WTC11 (cell line): ENCODE results near the gene TRIM44.

Experiments
- ATF3 ChIP-seq: sonication (generic); formaldehyde crosslinking; conservative IDR thresholded peaks from 2 replicates; pipeline ENCODE4 v1.8.1; 2022; ENCODE audit warnings: mild to moderate bottlenecking, missing genetic modification reagents
- ESRRA ChIP-seq: sonication (generic); formaldehyde crosslinking; IDR thresholded peaks from 2 replicates; pipeline ENCODE4 v1.8.1; 2022; ENCODE audit warnings: mild to moderate bottlenecking, missing genetic modification reagents, borderline replicate concordance
- NFE2L1 ChIP-seq: sonication (generic); formaldehyde crosslinking; IDR thresholded peaks from 2 replicates; pipeline ENCODE4 v1.8.1; 2023; ENCODE audit warnings: missing genetic modification reagents
- NR2C2 ChIP-seq: sonication (generic); formaldehyde crosslinking; IDR thresholded peaks from 2 replicates; pipeline ENCODE4 v1.8.0; 2022; ENCODE audit warnings: mild to moderate bottlenecking, missing genetic modification reagents
- TF ChIP-seq, protein P1 (sequence below): fragments of 200-600 bp; IDR thresholded peaks from 2 replicates; pipeline ENCODE4 v1.8.0; 2022; ENCODE audit warnings: antibody characterized with exemption
- TF ChIP-seq, protein P2 (sequence below): sonication (generic); formaldehyde crosslinking; IDR thresholded peaks from 2 replicates; pipeline ENCODE4 v1.8.0; 2023; ENCODE audit warnings: missing genetic modification reagents, mild to moderate bottlenecking, borderline replicate concordance

DNA sequence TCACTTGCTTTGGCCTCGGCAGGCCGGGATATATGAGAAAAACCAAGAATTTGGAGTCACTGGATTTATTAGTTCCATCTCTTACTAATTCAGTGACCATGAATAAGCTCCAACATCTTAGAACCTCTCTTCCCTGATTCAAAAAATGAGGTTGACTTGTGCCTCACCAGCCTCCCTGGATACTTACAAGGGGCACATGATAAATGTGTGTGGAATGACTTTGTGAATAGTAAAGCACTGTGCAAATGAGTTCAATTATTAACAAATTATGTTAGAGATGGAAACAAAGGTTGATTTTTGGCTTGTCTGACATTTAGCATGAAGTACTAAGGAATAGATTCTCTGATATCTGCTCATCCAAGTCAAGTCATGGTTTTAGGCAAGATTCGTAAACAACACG, 104.1 kb downstream of the TRIM44 start:
- no peak for TF ChIP-seq ESRRA
- TF ChIP-seq, protein P1, sequence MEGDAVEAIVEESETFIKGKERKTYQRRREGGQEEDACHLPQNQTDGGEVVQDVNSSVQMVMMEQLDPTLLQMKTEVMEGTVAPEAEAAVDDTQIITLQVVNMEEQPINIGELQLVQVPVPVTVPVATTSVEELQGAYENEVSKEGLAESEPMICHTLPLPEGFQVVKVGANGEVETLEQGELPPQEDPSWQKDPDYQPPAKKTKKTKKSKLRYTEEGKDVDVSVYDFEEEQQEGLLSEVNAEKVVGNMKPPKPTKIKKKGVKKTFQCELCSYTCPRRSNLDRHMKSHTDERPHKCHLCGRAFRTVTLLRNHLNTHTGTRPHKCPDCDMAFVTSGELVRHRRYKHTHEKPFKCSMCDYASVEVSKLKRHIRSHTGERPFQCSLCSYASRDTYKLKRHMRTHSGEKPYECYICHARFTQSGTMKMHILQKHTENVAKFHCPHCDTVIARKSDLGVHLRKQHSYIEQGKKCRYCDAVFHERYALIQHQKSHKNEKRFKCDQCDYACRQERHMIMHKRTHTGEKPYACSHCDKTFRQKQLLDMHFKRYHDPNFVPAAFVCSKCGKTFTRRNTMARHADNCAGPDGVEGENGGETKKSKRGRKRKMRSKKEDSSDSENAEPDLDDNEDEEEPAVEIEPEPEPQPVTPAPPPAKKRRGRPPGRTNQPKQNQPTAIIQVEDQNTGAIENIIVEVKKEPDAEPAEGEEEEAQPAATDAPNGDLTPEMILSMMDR, result no peak
- TF ChIP-seq NR2C2 (CRISPR knock-in tag), result no peak
- no peak for TF ChIP-seq ATF3 (CRISPR knock-in tag)
- TF ChIP-seq NFE2L1 (CRISPR knock-in tag), result no peak
- TF ChIP-seq, protein P2, sequence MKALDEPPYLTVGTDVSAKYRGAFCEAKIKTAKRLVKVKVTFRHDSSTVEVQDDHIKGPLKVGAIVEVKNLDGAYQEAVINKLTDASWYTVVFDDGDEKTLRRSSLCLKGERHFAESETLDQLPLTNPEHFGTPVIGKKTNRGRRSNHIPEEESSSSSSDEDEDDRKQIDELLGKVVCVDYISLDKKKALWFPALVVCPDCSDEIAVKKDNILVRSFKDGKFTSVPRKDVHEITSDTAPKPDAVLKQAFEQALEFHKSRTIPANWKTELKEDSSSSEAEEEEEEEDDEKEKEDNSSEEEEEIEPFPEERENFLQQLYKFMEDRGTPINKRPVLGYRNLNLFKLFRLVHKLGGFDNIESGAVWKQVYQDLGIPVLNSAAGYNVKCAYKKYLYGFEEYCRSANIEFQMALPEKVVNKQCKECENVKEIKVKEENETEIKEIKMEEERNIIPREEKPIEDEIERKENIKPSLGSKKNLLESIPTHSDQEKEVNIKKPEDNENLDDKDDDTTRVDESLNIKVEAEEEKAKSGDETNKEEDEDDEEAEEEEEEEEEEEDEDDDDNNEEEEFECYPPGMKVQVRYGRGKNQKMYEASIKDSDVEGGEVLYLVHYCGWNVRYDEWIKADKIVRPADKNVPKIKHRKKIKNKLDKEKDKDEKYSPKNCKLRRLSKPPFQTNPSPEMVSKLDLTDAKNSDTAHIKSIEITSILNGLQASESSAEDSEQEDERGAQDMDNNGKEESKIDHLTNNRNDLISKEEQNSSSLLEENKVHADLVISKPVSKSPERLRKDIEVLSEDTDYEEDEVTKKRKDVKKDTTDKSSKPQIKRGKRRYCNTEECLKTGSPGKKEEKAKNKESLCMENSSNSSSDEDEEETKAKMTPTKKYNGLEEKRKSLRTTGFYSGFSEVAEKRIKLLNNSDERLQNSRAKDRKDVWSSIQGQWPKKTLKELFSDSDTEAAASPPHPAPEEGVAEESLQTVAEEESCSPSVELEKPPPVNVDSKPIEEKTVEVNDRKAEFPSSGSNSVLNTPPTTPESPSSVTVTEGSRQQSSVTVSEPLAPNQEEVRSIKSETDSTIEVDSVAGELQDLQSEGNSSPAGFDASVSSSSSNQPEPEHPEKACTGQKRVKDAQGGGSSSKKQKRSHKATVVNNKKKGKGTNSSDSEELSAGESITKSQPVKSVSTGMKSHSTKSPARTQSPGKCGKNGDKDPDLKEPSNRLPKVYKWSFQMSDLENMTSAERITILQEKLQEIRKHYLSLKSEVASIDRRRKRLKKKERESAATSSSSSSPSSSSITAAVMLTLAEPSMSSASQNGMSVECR, result no peak
